Measurements from ENCODE around the gene RBMS3. TPM values are rescaled to one million over a fixed set of nuclear protein-coding genes. Genes with fewer than 3 reads are reported as not detected.

RBMS3 gene
- total RNA-seq, 2 donors from 2014 or later, result 27.3 to 51.4 TPM

GRCh38 chr3:29700256-29700655, 419.4 kb downstream of the RBMS3 start:
- no peaks in the 10 kb centered on the region for H3K27me3 ChIP-seq
- peaks cover 14% of the 10 kb centered on the region for H3K36me3 ChIP-seq
- H3K9me3 ChIP-seq, result no peaks in the 10 kb centered on the region
- H3K4me3 ChIP-seq, result no peak overlapping the region
- peaks cover 0 to 18% of the 10 kb centered on the region in 2 donors for H3K4me1 ChIP-seq
- no peak for DNase-seq (ENCODE audit: low spot score)
- H3K27ac ChIP-seq, result no peak overlapping the region
- TF ChIP-seq CTCF (IDR thresholded peaks at IDR 0.05), result no peak

GRCh38 chr3:29701326-29701983, 420.6 kb downstream of the RBMS3 start:
- Histone ChIP-seq H3K27me3 (no peaks in the 10 kb centered on the region), H3K36me3 (peaks cover 14% of the 10 kb centered on the region), H3K27ac (no peak overlapping the region), H3K4me1 (peaks cover 0 to 7% of the 10 kb centered on the region in 2 donors), H3K4me3 (no peak overlapping the region), H3K9me3 (no peaks in the 10 kb centered on the region)
- DNase-seq (ENCODE audit: low spot score), result no peak
- no peak for TF ChIP-seq CTCF (IDR thresholded peaks at IDR 0.05)

- Histone ChIP-seq H3K27ac (no peak overlapping the region), H3K4me1 (peaks cover 0 to 15% of the 10 kb centered on the region in 2 donors), H3K27me3 (no peaks in the 10 kb centered on the region), H3K4me3 (no peak overlapping the region), H3K9me3 (no peaks in the 10 kb centered on the region), H3K36me3 (peaks cover 10% of the 10 kb centered on the region)
- no peak for TF ChIP-seq CTCF (IDR thresholded peaks at IDR 0.05)
- DNase-seq (ENCODE audit: low spot score), result no peak
Measured at GRCh38 chr3:29705906-29706844, 425.3 kb downstream of the RBMS3 start.

DNA sequence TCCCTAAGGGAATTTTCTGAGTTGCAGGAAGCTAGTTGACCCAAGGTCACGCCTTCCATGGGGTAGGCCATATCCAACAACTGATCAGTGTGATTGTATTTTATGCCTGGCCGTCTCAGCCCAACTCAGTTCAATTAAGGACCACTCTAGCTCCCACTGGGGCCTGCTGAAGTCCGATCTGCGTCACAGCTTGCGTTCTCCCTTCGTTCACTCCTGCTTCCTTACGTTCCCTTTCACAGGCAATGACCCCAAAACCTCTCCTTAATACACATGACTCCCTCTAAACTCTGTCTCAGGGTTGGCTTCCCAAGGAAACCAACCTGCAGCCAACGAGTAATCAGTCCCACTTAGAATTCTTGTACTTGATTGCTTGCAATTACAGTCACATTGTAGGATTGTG, 428.0 kb downstream of the RBMS3 start:
- Histone ChIP-seq H3K36me3 (no peaks in the 10 kb centered on the region), H3K27me3 (no peaks in the 10 kb centered on the region), H3K9me3 (no peaks in the 10 kb centered on the region), H3K4me3 (no peak overlapping the region), H3K27ac (peak overlapping the region in 1 of 2 donors; percentile 8), H3K4me1 (peaks cover 0 to 22% of the 10 kb centered on the region in 2 donors)
- TF ChIP-seq CTCF (IDR thresholded peaks at IDR 0.05), result no peak
- no peak for DNase-seq (ENCODE audit: low spot score)

- Histone ChIP-seq H3K27me3 (no peaks in the 10 kb centered on the region), H3K9me3 (no peaks in the 10 kb centered on the region), H3K4me1 (peaks cover 0 to 26% of the 10 kb centered on the region in 2 donors), H3K36me3 (no peaks in the 10 kb centered on the region), H3K27ac (peak overlapping the region; percentile 42 to 64), H3K4me3 (no peak overlapping the region)
- DNase-seq (ENCODE audit: low spot score), result no peak
- TF ChIP-seq CTCF (IDR thresholded peaks at IDR 0.05), result no peak
Measured at GRCh38 chr3:29711255-29711771, 430.4 kb downstream of the RBMS3 start.
